ENCODE data around the gene PECR.
A peak's percentile ranks its signal among the peaks of the same experiment; 100 is the strongest.

Gene PECR

DNA sequence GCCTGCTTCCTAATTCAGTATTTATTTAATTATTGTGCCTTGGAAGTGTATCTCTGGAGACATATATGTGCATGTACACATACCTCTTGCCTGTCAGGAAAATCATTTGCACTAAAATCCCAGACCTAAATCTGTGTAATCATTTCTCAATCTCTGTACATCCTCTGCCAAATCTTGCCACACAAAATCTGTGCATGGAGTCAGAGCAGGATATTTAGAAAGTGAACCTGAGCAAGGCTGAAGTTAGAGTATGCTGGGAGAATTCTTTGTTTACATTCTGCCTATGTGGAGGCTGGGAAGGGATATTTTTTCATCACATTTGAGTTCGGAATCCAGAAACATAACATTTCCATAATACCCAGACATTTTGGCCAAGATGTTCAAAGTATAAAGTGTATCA is 36.9 kb upstream of the PECR start:
- no peak for DNase-seq (ENCODE audit: low read depth, low spot score)
- POLR2A ChIA-PET, result no interaction called here
- TF ChIP-seq, protein P1, sequence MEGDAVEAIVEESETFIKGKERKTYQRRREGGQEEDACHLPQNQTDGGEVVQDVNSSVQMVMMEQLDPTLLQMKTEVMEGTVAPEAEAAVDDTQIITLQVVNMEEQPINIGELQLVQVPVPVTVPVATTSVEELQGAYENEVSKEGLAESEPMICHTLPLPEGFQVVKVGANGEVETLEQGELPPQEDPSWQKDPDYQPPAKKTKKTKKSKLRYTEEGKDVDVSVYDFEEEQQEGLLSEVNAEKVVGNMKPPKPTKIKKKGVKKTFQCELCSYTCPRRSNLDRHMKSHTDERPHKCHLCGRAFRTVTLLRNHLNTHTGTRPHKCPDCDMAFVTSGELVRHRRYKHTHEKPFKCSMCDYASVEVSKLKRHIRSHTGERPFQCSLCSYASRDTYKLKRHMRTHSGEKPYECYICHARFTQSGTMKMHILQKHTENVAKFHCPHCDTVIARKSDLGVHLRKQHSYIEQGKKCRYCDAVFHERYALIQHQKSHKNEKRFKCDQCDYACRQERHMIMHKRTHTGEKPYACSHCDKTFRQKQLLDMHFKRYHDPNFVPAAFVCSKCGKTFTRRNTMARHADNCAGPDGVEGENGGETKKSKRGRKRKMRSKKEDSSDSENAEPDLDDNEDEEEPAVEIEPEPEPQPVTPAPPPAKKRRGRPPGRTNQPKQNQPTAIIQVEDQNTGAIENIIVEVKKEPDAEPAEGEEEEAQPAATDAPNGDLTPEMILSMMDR (IDR thresholded peaks at IDR 0.05; ENCODE audit: insufficient read depth, low read length, missing control alignments), result no peak
- CTCF ChIA-PET, result interaction anchor here (1.2 to 3.1 kb wide), 3 partner anchors 9 to 27 kb away, joined by 3 to 19 read pairs (median 4); partner anchors contain the start of gene XRCC5
- H3K4me3 ChIP-seq (ENCODE audit: low read depth, low read length), result no peak overlapping the region

DNA sequence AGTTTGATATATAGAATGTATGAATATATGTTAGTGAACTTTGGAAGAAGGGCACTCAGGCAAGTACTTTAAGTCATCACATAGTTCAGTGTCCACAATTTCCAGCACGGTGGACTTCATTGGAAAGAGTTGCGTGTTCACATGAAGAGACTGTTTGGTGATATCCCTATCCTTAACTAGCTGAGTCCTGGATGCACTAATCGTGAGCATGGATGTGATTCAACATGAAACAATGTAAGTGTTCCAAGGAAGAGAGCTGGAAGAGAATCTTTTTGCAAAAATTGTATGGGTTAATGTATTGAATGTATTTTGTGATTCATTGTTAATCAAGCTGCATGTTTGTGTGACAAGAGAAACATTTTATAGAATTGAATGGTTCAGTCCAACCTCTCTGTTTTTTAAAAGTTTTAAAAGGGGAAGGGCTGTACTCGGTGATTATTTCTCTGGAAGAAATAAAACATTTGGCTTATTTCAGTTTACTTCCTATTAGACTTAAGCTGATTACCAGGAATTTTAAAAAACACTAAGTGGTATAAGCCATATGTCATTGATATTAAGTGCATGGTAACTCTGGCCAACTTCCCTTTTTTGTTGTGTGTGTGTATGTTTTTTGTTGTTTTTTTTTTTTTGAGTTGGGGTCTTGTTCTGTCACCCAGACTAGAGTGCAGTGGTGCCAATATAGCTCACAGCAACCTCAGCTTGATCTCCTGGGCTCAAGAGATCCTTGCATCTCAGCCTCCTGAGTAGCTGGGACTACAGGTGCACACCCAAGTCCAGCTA is 36.1 kb upstream of the PECR start:
- TF ChIP-seq, protein P1 (IDR thresholded peaks at IDR 0.05; ENCODE audit: insufficient read depth, low read length, missing control alignments), result no peak
- ChIA-PET POLR2A (interaction anchor here (1.0 kb wide), 1 partner anchor 17 kb away, joined by 3 read pairs; no protein-coding TSS in a partner anchor), CTCF (interaction anchor here (0.6 to 1.2 kb wide), 3 partner anchors 9 to 548 kb away, joined by 3 to 4 read pairs (median 3); partner anchors contain the start of gene XRCC5)
- DNase-seq (ENCODE audit: low read depth, low spot score), result no peak
- no peak overlapping the region for H3K4me3 ChIP-seq (ENCODE audit: low read depth, low read length)

DNA sequence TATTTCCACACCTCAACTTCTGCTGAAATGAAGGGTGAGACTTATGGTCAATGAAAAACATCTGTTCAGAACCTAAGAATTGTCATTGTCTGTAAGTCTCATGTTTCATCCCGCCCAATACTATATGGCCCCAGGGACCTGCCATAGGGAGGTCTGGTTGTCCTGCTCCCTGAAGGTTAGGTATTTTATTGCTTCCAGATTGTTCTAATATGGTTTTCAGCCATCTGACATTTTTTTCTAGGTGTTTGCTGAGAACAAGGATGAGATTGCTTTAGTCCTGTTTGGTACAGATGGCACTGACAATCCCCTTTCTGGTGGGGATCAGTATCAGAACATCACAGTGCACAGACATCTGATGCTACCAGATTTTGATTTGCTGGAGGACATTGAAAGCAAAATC is 34.8 kb upstream of the PECR start:
- no peak overlapping the region for H3K4me3 ChIP-seq (ENCODE audit: low read depth, low read length)
- CTCF ChIA-PET, result no interaction called here
- TF ChIP-seq, protein P1 (IDR thresholded peaks at IDR 0.05; ENCODE audit: insufficient read depth, low read length, missing control alignments), result no peak
- no peak for DNase-seq (ENCODE audit: low read depth, low spot score)
- POLR2A ChIA-PET, result no interaction called here

DNA sequence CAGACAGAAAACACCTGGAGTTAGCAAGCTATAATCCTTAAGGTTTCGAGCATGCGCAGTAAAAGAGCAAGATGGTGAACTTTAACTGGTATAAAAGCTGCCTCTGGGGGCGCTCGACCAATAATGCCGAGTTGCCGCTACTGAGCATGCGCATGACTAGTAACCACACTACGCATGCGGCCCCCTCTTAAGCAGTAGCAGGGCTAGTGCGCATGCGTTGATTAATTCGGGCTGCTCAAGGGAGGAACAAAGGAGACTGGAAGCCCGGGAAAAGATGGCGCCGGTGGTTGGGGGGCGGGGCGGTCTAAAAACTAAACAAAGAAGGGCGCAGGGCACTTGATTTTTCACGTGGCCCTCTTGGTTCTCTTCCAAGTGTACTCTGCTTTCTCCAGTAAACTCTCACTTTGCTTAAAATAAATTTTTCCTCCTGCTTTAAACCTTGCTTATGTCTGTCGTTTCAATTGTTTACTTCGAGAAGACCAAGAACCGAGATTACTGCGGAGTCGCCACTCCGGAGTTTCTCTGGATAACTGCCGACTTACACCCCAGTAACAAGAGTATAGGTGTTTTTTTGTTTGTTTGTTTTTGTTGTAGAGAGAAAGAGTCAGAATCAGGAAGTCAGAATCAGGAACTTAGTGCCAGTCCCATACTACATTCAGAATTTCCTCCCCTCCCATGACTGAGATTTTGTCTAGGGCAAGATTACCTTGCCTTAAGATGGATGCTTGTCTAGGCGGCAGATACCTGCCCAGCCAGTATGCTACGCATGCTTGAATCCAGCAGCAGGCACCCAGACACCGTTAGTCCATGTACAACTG is 33.3 kb upstream of the PECR start:
- POLR2A ChIA-PET, result interaction anchor here (0.7 to 1.1 kb wide), 2 partner anchors 381 to 384 kb away, joined by 3 to 4 read pairs; partner anchors contain the start of gene RPL37A
- CTCF ChIA-PET, result interaction anchor here (0.6 to 7.3 kb wide), 38 partner anchors 10 to 514 kb away, joined by 3 to 64 read pairs (median 4); partner anchors contain the start of genes PECR and TMEM169
- DNase-seq (ENCODE audit: low read depth, low spot score), result peak; percentile 91
- H3K4me3 ChIP-seq (ENCODE audit: low read depth, low read length), result peak overlapping the region; percentile 54
- TF ChIP-seq, protein P1 (IDR thresholded peaks at IDR 0.05; ENCODE audit: insufficient read depth, low read length, missing control alignments), result peak; percentile 75

DNA sequence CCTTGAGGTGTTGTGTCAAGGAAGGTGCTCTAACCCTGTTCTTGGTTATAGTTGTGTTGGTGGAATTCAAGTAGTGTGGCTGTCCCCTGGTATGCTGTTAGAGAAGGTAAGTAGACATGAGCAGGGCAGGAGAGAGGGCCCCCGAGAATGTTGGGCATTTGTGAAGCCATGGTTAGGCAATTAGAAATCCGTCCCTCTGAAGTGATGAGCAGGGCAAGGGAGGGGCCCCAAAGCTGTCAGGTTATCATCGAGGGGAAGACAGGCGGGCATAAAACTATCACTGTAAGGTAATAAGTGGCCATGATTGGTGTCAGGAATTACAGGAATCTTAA is 32.7 kb upstream of the PECR start:
- H3K4me3 ChIP-seq (ENCODE audit: low read depth, low read length), result no peak overlapping the region
- CTCF ChIA-PET, result interaction anchor here (0.6 to 7.3 kb wide), 40 partner anchors 11 to 513 kb away, joined by 3 to 64 read pairs (median 4); partner anchors contain the start of genes PECR and TMEM169

More for the DNA sequence above, 32.7 kb upstream of the PECR start:
- DNase-seq (ENCODE audit: low read depth, low spot score), result no peak
- POLR2A ChIA-PET, result interaction anchor here (0.7 to 1.1 kb wide), 2 partner anchors 382 to 384 kb away, joined by 3 to 4 read pairs; partner anchors contain the start of gene RPL37A
- TF ChIP-seq, protein P1 (IDR thresholded peaks at IDR 0.05; ENCODE audit: insufficient read depth, low read length, missing control alignments), result no peak
